GM23248 (cell line): ENCODE data around the gene RIBC1.
"Not testable (repeated sequence)": the region's sequence is repeated elsewhere in the genome, so short reads cannot be mapped to it uniquely, and the experiment has no call there.

ENCODE experiments used
- EZH2 ChIP-seq: fragments of 200-600 bp; sonication (generic); IDR thresholded peaks from 2 replicates; pipeline ENCODE4 v1.6.1; 2018; ENCODE audit warnings: antibody characterized with exemption, mild to moderate bottlenecking; ENCODE audit not compliant: insufficient read depth, poor library complexity, severe bottlenecking
- EZH2phosphoT487 ChIP-seq: fragments of 200-600 bp; sonication (generic); IDR thresholded peaks from 2 replicates; pipeline ENCODE4 v1.6.1; 2018; ENCODE audit warnings: antibody characterized with exemption, moderate library complexity, mild to moderate bottlenecking, low read depth; ENCODE audit not compliant: insufficient read depth

GRCh38 chrX:53468659-53469058 lies 46.0 kb downstream of the RIBC1 start:
- not testable (repeated sequence) for TF ChIP-seq EZH2, EZH2phosphoT487
